Subcutaneous adipose tissue (tissue), 4 donors: ENCODE data around the gene NAA80. TPM values are rescaled to one million over a fixed set of nuclear protein-coding genes. Genes with fewer than 3 reads are reported as not detected.

ENCODE experiments used
- CTCF ChIP-seq: fragments of 450-650 bp; IDR thresholded peaks from one replicate; pipeline ENCODE4 v1.5.1; 2016; ENCODE audit warnings: low read depth, mild to moderate bottlenecking, control low read depth, antibody characterized with exemption, moderate library complexity
- total RNA-seq, 4 donors: library from RNA; depleted of rRNA; stranded (reverse); fragments of >200 nt; gene quantifications; one replicate each; pipeline ENCODE4 v1.1.0, GENCODE V29; 2016

Gene NAA80
- total RNA-seq, 4 donors from 2014 or later = 5.2 to 10.4 (median 6.6) TPM

DNA sequence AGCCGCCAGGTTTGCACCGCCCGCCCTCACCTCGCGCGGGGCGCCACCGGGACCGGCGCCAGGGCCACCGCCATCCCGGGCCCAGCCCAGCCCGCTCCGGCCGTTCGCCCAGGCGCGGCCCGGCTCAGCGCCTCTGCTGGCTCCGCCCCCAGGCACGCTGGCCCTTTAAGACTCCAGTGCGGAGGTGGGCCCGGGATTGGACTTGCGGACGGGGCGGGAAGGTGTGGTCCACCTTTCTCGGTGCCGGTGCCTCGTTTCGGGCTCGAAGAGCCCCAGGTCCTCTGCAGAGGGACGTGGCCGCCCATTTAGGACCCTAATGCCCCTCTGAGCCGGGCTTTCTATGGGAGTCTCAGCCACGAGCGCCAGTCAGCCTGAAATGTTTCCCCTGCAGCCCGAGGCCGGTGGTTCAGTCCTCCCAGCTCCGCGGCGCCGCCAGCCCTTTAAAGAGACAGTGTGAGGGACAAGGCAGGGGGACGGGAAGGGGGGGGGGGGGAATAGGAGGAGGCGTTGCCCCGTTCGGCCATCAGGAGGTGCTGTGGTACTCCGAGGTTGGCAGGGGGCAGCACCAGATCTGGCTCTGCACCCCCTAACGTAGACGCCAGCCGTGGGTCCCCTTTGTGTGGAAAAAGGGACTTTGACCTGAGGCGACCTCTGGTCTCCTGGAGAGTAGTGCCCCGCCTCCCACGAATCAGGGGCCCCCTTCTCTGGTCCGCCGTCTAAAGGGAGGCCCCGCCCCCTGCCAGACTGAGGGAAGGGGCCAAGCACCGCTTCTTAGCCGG is 22.3 kb upstream of the NAA80 start:
- no peak for TF ChIP-seq CTCF

GRCh38 chr3:50320853-50321335 is 21.7 kb upstream of the NAA80 start:
- TF ChIP-seq CTCF = no peak

DNA sequence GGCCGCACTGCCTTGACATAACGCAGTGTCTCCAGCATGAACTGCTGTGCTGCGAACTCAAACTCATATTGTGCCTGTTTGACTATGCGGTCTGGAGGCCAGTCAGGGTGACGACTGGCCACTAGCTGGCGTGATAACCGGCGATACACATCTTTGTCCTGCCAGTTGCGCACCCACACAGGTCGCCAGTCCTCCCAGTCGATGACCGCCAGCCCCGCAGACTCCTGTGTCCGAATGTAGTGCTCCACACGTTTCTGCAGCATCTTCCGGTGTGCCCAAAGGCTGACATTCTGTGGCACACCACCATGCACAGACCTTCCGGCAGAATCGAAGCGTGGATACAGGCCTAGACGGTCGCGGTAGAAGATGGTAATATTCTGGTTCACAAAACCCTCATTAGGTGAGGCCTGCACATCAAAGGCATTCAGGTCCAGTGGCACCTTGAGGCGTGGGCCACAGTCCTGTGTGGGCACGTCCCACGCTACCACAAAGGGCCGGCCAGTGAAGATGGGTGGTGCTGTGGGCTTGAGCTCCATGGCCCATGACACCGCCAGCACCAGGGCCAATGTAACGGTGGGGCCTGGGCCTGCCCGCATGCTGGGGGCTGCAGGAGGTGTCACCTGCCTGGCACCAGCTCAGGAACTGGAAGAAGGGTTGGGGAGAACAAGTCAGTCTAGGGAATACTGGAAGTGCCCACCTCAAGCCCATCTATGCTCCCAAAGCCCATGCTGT is 20.9 kb upstream of the NAA80 start:
- TF ChIP-seq CTCF = no peak

DNA sequence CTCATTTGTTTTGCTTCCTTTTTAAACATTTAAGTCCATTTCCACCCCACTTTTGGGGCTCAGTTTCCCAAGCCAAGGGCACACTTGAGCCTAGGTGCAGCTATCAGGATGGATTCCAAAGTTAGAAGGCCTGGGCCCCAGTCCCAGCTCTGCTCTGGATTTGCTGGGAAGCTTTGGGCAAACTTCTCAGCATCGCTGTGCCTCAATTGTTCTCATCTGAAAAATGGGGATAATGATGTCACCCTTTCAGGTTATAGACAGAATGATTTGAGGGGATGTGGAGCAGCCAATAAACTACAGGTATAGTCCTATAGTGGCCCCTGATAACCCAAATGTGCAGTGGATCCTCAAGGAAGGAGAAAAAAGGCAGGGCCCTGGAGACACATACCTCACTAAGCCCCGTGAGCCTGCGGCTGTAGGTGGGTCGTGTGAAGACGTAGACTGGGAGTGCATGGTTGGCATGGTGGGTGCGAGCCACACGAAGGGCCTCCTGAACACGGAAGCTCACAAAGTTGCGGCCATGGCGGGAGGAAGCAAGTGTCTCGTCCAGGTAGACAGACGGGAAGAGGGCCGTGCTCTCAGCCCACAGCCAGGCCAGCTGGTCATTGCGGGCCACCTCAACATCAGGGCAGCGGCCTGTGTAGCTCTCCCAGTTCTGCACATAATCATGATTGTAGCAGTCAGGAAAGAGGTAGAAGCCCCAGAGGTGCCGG is 20.1 kb upstream of the NAA80 start:
- TF ChIP-seq CTCF = no peak

GRCh38 chr3:50318615-50319014 is 19.4 kb upstream of the NAA80 start:
- no peak for TF ChIP-seq CTCF

GRCh38 chr3:50318163-50318562 is 19.0 kb upstream of the NAA80 start:
- no peak for TF ChIP-seq CTCF

DNA sequence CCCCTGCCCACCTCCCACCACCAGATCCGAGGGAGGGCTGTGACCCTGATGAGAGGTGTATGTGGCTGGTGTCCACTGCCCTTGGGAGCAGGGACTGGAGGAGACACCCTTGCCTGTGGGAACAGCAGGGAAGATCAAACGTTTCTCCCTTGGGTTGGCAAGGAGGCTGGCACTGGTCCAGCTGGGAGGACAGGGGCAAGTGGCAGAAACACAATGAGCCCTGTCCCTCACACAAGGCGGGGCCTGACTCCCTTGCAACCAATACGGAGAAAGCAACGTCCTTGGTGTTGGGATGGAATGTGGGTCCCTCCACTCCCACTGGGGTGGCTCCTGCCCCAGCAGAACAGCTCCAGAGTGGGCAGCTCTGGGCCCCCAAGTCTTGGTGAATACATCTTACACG is 18.1 kb upstream of the NAA80 start:
- TF ChIP-seq CTCF = no peak
